Calu3 (cell line): ENCODE measurements around the gene TTLL5. TPM values are rescaled to one million over a fixed set of nuclear protein-coding genes. Genes with fewer than 3 reads are reported as not detected.

ENCODE experiments used
- BruUV-seq: library from RNA; stranded (reverse); fragments of 400-500 nt; replicated peaks from 2 replicates; lab custom pipeline; 2021; lab: Mats Ljungman, UMichigan
- CTCF ChIA-PET: fragments of 300-600 bp; sonication (Branson Sonifier 250); formaldehyde crosslinking; loops from one replicate; lab custom pipeline; 2022; ENCODE audit warnings: antibody characterized with exemption; lab: Charles Lee
- DNase-seq: peaks from one replicate; pipeline ENCODE4 v3.0.0; 2022
- H3K27ac Mint-ChIP-seq: one replicate; pipeline ENCODE4 v1.8.0; 2022; ENCODE audit warnings: mixed read lengths; ENCODE audit not compliant: unreplicated experiment
- H3K27me3 Mint-ChIP-seq: one replicate; pipeline ENCODE4 v1.8.0; 2022; ENCODE audit warnings: mixed read lengths; ENCODE audit not compliant: unreplicated experiment
- H3K36me3 Mint-ChIP-seq: one replicate; pipeline ENCODE4 v1.8.0; 2022; ENCODE audit warnings: mild to moderate bottlenecking, moderate library complexity, mixed read lengths; ENCODE audit not compliant: insufficient read depth, unreplicated experiment
- H3K4me1 Mint-ChIP-seq: one replicate; pipeline ENCODE4 v1.8.0; 2022; ENCODE audit warnings: mild to moderate bottlenecking, low read depth, mixed read lengths; ENCODE audit not compliant: unreplicated experiment
- H3K4me3 Mint-ChIP-seq: one replicate; pipeline ENCODE4 v1.8.0; 2022; ENCODE audit warnings: mild to moderate bottlenecking, low read depth, moderate library complexity, mixed read lengths; ENCODE audit not compliant: unreplicated experiment
- H3K9me3 Mint-ChIP-seq: one replicate; pipeline ENCODE4 v1.8.0; 2022; ENCODE audit warnings: low read depth, mixed read lengths; ENCODE audit not compliant: unreplicated experiment
- CTCF ChIP-seq: fragments of 200-600 bp; IDR thresholded peaks from one replicate; pipeline ENCODE4 v1.8.0; 2022; ENCODE audit warnings: antibody characterized with exemption; ENCODE audit not compliant: unreplicated experiment
- intact Hi-C: fragments of 100-400 bp; cut with micrococcal nuclease; formaldehyde crosslinking; loops from one replicate; pipeline ENCODE4 v1.10.0; 2022; ENCODE audit not compliant: unreplicated experiment
- total RNA-seq: library from RNA; stranded (reverse); gene quantifications from 2 replicates; pipeline ENCODE4 v1.2.3, GENCODE V29; 2022

The TTLL5 gene
- total RNA-seq, 1 experiment from 2014 or later, result 47.5 TPM

- no peaks in the 10 kb centered on the region for H3K36me3 Mint-ChIP-seq
- intact Hi-C loops, result no loop called here
- CTCF ChIA-PET, result no interaction called here
- no peaks in the 10 kb centered on the region for H3K27me3 Mint-ChIP-seq
- BruUV-seq, result no TSS peak
- no peaks in the 10 kb centered on the region for H3K4me1 Mint-ChIP-seq
- no peak for DNase-seq
- H3K4me3 Mint-ChIP-seq, result no peak overlapping the region
- TF ChIP-seq CTCF, result no peak
- no peak overlapping the region for H3K27ac Mint-ChIP-seq
- no peaks in the 10 kb centered on the region for H3K9me3 Mint-ChIP-seq
Measured at GRCh38 chr14:75626863-75627262, 34.2 kb upstream of the TTLL5 start.

GRCh38 chr14:75627406-75627805 is 33.6 kb upstream of the TTLL5 start:
- intact Hi-C loops, result no loop called here
- CTCF ChIA-PET, result no interaction called here
- BruUV-seq, result no TSS peak
- Mint-ChIP-seq H3K4me3 (no peak overlapping the region), H3K36me3 (no peaks in the 10 kb centered on the region), H3K27me3 (no peaks in the 10 kb centered on the region), H3K27ac (no peak overlapping the region), H3K9me3 (no peaks in the 10 kb centered on the region), H3K4me1 (no peaks in the 10 kb centered on the region)
- TF ChIP-seq CTCF, result no peak
- no peak for DNase-seq

GRCh38 chr14:75628816-75629215 is 32.2 kb upstream of the TTLL5 start:
- intact Hi-C loops, result no loop called here
- Mint-ChIP-seq H3K4me1 (no peaks in the 10 kb centered on the region), H3K4me3 (no peak overlapping the region), H3K27me3 (no peaks in the 10 kb centered on the region), H3K36me3 (no peaks in the 10 kb centered on the region), H3K9me3 (no peaks in the 10 kb centered on the region), H3K27ac (no peak overlapping the region)
- BruUV-seq, result no TSS peak
- TF ChIP-seq CTCF, result no peak
- DNase-seq, result no peak
- CTCF ChIA-PET, result no interaction called here

GRCh38 chr14:75630695-75631452 is 30.2 kb upstream of the TTLL5 start:
- Mint-ChIP-seq H3K27ac (no peak overlapping the region), H3K27me3 (no peaks in the 10 kb centered on the region)

More at GRCh38 chr14:75630695-75631452, 30.2 kb upstream of the TTLL5 start:
- intact Hi-C loops, result no loop called here
- H3K4me1 Mint-ChIP-seq, result peaks cover 9% of the 10 kb centered on the region
- H3K4me3 Mint-ChIP-seq, result no peak overlapping the region
- CTCF ChIA-PET, result interaction anchor here (0.6 kb wide), 1 partner anchor 101 kb away, joined by 5 read pairs; no protein-coding TSS in a partner anchor
- no peaks in the 10 kb centered on the region for H3K9me3 Mint-ChIP-seq
- H3K36me3 Mint-ChIP-seq, result no peaks in the 10 kb centered on the region
- no peak for DNase-seq
- TF ChIP-seq CTCF, result no peak
- no TSS peak for BruUV-seq
